Measurements from ENCODE around the gene NUPR1. TPM values are rescaled to one million over a fixed set of nuclear protein-coding genes. Genes with fewer than 3 reads are reported as not detected.

NUPR1 gene
- total and polyA plus RNA-seq, 2 of the 13 experiments (the other 11 are each of a cell fraction or from before 2014, with no cell fraction given) = 18.0 to 25.6 TPM

GRCh38 chr16:28555561-28555960 lies 16.8 kb upstream of the NUPR1 start:
- WGBS (ENCODE audit: low lambda C conversion rate) = 97% methylated on average over 2 of the region's 2 CpGs
- Histone ChIP-seq H3K4me3 (replicated peaks in 1 of 3; ENCODE audit: insufficient read depth in 1 of 3, low read depth in 2 of 3, low read length in 3 of 3) (no peak overlapping the region), H3K9ac (ENCODE audit: insufficient read depth, low read depth, low read length) (no peak overlapping the region), H3K27me3 (ENCODE audit: control insufficient read depth in 1 of 2, insufficient read depth in 2 of 2, low read length in 2 of 2) (no peaks in the 10 kb centered on the region), H3K9me3 (ENCODE audit: low read length) (no peaks in the 10 kb centered on the region), H3K4me1 (ENCODE audit: insufficient read depth, low read length) (peaks cover 32% of the 10 kb centered on the region), H3K79me2 (ENCODE audit: insufficient read depth, low read length) (peaks cover 7% of the 10 kb centered on the region), H4K20me1 (ENCODE audit: insufficient read depth, low read length) (no peaks in the 10 kb centered on the region), H2AFZ (ENCODE audit: low read length) (no peak overlapping the region), H3K36me3 (replicated peaks in 1 of 2; ENCODE audit: control insufficient read depth in 1 of 2, insufficient read depth in 2 of 2, low read length in 2 of 2) (peaks cover 0 to 12% of the 10 kb centered on the region in 2 experiments; a peak in 4 of 5 replicates), H3K27ac (ENCODE audit: extremely low read length, insufficient read depth, low read length) (no peak overlapping the region), H3K4me2 (ENCODE audit: low read depth, low read length) (no peak overlapping the region)
- ATAC-seq (no peak), FAIRE-seq (no peak), DNase-seq (ENCODE audit: low spot score) (no peak)
- in situ Hi-C loops (cut with HindIII; ENCODE audit: extremely low pct_ligation_motif_present, low pct_unique_long_range_greater_than_20kb) = no loop called here
- intact Hi-C loops (cut with micrococcal nuclease; ENCODE audit: unreplicated experiment) = no loop called here
- TF ChIP-seq ARHGAP35 (CRISPR knock-in tag; IDR thresholded peaks at IDR 0.05; ENCODE audit: borderline replicate concordance) (no peak), ATF3 (CRISPR knock-in tag; IDR thresholded peaks at IDR 0.05) (no peak), ZNF367 (CRISPR knock-in tag; IDR thresholded peaks at IDR 0.05; ENCODE audit: borderline replicate concordance) (no peak), ZNF281 (CRISPR knock-in tag; IDR thresholded peaks at IDR 0.05; ENCODE audit: borderline replicate concordance) (no peak), CENPBD1 (CRISPR knock-in tag; IDR thresholded peaks at IDR 0.05; ENCODE audit: borderline replicate concordance, low read depth) (no peak), CREB3 (CRISPR knock-in tag; IDR thresholded peaks at IDR 0.05) (no peak), ZGPAT (CRISPR knock-in tag; IDR thresholded peaks at IDR 0.05) (no peak), NKX3-1 (CRISPR knock-in tag; IDR thresholded peaks at IDR 0.05) (no peak), YY1 (IDR thresholded peaks at IDR 0.05; ENCODE audit: insufficient read depth, insufficient replicate concordance, low read depth, low read length) (no peak), ZFP82 (CRISPR knock-in tag; IDR thresholded peaks at IDR 0.05; ENCODE audit: borderline replicate concordance) (no peak), ATF4 (CRISPR knock-in tag; IDR thresholded peaks at IDR 0.05) (no peak)
- CTCF ChIA-PET (ENCODE audit: low intra/inter-chr PET ratio, low total read pairs) = no interaction called here
- POLR2A ChIA-PET = interaction anchor here (0.9 to 3.6 kb wide), 4 partner anchors 15 to 63 kb away, joined by 4 to 22 read pairs (median 16); partner anchors contain the start of genes CLN3, NUPR1, SULT1A1 and SULT1A2
- BruUV-seq (replicated peaks) = no TSS peak
